SHP77 (cell line): ENCODE results near the gene RUBCNL.

ENCODE experiments used
- DNase-seq, 2 experiments: peaks; one replicate each; lab custom pipeline; 2025; lab: John Stamatoyannopoulos, UW

RUBCNL gene

DNA sequence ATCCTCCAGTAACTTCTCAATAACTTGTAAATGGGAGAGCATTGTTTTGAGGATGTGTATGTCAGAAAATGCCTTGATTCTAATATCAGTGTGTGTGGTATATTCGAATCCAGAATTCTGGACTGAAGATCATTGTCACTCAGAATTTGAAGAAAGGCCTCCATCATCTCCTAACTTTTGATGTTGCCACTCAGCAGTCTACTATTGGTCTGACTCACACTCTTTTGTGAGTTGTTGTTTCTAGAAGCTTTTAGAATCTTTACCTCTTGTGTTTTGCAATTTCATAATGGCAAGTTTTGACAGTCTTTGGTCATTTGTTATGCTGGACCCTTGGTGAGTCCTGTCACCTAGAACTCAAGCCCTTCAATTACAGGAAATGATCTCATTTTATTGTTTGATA lies 77.0 kb downstream of the RUBCNL start:
- no peak for DNase-seq

DNA sequence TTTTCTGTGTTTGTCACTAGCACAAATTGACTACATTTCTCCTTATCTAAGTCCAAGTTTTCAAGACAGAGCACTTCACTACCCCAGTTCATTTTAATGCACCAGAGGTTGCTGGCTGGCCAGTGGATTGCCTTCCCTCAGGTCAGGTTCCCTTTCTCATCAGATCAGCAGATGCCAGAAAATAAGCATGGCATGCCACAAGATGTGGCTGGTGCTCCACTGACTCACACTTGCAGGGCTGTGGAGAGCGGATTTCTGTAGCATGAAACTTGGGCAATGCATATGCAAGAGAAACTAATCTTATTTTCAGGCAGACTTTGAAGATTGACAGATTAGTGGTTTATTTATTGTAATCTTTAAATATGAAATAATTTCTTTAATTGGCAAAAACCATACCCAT lies 79.5 kb downstream of the RUBCNL start:
- no peak for DNase-seq

DNA sequence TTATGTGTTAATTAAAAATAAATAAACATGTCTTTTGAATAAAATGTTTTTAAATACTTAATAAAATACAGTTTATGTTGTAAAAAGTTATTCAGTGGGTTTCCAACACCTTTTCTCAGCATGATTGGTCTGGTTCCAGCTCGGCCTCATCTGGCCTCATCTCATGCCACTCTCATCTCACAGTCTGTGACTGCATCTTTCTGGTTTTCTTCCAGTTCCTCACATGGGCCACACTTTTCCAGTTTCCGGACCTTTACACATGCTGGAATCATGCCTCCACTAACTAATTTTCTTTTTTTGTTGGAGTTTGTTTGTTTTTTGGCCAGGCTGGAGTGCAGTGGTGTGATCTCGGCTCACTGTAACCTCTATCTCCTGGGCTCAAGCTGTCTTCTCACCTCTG lies 82.5 kb downstream of the RUBCNL start:
- DNase-seq = no peak

DNA sequence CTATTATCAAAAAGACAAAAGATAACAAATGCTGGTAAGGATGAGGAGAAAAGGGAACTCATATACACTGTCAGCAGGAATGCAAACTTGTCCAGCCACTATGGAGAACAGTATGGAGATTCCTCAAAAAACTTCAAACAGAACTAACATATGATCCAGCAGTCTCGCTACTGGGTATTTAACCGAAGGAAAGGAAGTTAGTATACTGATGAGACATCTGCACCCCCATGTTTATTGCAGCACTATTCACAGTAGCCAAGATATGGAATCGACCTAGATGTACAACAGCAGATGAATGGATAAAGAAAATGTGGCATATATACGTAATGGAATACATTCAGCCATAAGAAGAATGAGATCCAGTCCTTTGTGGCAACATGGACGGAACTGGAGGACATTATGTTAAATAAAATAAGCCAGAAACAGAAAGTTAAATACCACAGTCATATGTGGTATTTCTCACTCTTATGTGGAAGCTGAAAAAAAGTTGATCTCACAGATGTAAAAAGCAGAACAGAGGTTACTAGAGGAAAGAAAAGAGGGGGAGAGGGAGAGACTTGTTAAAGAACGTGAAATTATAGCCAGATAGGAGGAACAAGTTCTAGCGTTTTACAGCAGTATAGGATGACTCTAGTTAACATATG lies 83.2 kb downstream of the RUBCNL start:
- no peak for DNase-seq

DNA sequence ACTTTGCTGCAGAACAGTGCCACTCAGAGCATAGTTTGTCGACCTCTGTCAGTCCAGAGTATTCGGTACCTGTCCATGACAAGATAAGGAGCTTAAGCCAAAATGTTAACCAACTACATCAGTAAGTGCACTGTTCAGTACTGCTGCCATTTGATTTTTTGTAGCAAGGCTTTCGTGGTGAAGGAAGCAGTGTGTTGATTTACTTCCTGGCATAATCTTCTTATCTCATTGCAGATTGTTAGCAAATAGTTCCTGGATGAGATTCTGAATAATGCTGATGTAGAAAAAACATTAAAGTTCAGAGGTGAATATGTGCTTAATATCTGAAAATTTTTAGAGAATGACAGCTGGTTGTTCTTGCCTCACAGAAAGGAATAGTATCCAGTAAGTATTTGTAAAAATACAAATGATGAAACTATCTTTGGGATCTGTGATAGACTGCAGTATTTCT lies 89.7 kb downstream of the RUBCNL start:
- DNase-seq = no peak

DNA sequence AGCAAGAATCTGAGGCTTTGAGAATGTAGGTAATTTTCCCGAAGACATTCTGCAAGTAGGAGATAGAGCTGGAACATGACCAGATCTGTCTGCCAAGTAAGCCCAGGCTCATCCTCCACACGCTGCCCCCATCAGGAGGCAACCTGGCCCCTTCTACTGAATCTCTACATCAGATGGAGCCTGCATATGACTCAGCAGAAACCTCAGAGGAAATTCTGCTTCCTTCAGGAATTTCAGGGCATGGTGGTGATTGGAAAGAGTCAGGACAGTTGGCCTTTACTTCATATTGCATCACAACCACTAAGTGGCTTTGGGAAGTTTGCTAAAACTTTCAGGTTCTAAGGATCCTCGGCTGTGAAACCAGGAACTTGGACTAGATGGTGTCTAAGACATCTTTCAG lies 90.1 kb downstream of the RUBCNL start:
- no peak for DNase-seq

DNA sequence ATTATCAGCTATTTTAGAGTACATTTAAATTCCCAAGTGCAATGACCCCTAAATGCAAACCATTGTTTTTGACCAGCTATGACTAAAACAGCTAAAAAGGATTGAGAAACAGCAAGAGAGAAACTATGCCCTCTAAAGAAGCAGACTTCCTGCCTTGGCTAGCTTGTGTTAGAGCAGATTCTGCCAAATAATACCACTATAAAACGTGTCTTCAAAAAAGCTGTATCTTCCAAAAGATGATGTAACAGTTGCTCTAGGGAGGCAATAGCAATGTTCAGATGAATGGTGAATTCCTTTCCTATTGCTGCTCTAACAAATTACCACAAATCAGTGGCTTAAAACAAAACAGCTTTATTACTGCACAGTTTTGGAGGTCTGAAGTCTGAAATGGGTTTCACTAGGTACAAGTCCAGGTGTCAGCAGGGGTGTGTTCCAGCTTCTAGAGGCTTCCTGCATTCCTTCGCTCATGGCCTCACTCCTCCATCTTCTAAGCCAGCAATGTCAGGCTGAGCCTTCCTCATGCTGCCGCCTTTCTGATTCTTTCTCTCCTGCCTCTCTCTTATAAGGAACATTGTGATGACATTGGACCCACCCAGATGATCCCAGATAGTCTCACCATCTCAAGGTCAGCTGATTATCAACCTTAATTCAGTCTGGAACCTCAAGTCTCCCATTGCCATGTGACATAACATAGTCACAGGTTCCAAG lies 90.8 kb downstream of the RUBCNL start:
- no peak for DNase-seq

DNA sequence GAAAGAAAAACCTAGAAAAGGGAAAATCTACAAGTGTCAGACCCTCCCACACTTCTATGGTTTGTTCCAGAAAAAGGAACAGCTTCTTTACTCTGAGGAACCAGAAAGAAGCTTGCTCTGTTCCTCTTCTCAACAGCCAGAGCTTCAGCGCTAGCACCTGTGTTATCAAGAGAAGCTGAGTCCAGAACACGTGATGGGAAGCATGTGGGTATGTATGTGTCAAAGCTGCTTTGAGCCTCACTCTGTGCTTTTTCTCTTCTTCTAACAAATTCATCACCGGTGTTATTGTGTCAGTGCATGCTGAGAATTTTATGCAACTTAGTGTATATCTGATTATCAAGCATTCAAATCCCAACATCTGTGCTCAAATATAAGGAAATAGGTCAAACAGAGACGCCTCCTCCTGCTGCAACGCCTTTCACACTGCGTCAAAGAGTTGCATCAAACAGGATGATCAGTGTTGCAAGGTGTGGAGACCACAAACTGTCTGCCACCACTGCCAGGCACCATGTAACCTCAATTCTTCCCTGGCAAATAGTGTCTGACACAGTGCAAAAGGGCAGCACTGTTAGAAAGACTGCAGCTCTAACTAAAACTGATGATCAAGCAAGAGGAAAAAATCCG lies 91.4 kb downstream of the RUBCNL start:
- no peak for DNase-seq

DNA sequence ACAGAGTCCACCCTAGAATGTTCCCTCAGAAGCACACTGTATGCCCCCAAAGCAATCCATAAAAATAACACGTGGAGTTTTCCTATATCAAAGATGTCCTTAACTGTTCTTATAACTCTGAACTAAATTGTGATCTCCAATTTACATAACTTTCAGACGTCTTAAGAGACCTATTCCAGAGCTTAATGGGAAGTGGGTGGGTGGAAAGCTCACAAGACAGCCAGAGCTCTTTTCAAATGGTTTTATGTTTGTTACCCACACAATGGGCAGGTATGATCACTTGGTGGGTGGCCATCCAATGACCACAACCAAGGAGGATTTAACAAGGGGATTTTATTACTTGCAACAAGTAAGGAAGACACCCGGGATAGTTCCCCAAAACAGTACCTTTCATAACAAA lies 93.6 kb downstream of the RUBCNL start:
- no peak for DNase-seq
